Measurements from ENCODE around the gene CR1.
"Not testable (repeated sequence)": the region's sequence is repeated elsewhere in the genome, so short reads cannot be mapped to it uniquely, and the experiment has no call there.

DNA sequence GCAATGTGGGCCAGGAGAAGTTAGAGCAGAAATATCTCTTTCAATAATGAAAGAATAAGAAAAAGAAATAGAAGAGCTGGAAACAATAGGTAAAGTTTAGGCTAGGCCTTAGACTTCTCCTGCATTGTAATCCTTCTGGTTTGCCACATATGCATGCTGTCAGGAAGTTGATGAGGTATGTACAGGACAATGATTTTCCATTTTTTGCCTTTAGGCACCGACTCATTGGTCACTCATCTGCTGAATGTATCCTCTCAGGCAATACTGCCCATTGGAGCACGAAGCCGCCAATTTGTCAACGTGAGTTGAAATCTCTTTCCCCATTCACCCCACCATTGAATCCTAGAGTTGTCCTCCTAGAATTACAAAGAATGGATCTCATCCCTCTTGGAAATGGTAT, 79.4 kb downstream of the CR1 start:
- TF ChIP-seq TCF7 (CRISPR knock-in tag; IDR thresholded peaks at IDR 0.05; ENCODE audit: low read depth); ATF3 (CRISPR knock-in tag; conservative IDR thresholded peaks at IDR 0.05); RELA (CRISPR knock-in tag; IDR thresholded peaks at IDR 0.05; ENCODE audit: borderline replicate concordance); CREB1 (CRISPR knock-in tag; IDR thresholded peaks at IDR 0.05); ATF2 (CRISPR knock-in tag; IDR thresholded peaks at IDR 0.05; ENCODE audit: borderline replicate concordance, low read depth); NR2C2 (CRISPR knock-in tag; IDR thresholded peaks at IDR 0.05); ETV6 (CRISPR knock-in tag; IDR thresholded peaks at IDR 0.05): not testable (repeated sequence)
- TF ChIP-seq, protein P1, sequence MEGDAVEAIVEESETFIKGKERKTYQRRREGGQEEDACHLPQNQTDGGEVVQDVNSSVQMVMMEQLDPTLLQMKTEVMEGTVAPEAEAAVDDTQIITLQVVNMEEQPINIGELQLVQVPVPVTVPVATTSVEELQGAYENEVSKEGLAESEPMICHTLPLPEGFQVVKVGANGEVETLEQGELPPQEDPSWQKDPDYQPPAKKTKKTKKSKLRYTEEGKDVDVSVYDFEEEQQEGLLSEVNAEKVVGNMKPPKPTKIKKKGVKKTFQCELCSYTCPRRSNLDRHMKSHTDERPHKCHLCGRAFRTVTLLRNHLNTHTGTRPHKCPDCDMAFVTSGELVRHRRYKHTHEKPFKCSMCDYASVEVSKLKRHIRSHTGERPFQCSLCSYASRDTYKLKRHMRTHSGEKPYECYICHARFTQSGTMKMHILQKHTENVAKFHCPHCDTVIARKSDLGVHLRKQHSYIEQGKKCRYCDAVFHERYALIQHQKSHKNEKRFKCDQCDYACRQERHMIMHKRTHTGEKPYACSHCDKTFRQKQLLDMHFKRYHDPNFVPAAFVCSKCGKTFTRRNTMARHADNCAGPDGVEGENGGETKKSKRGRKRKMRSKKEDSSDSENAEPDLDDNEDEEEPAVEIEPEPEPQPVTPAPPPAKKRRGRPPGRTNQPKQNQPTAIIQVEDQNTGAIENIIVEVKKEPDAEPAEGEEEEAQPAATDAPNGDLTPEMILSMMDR (IDR thresholded peaks at IDR 0.05): not testable (repeated sequence)
- TF ChIP-seq, protein P2, sequence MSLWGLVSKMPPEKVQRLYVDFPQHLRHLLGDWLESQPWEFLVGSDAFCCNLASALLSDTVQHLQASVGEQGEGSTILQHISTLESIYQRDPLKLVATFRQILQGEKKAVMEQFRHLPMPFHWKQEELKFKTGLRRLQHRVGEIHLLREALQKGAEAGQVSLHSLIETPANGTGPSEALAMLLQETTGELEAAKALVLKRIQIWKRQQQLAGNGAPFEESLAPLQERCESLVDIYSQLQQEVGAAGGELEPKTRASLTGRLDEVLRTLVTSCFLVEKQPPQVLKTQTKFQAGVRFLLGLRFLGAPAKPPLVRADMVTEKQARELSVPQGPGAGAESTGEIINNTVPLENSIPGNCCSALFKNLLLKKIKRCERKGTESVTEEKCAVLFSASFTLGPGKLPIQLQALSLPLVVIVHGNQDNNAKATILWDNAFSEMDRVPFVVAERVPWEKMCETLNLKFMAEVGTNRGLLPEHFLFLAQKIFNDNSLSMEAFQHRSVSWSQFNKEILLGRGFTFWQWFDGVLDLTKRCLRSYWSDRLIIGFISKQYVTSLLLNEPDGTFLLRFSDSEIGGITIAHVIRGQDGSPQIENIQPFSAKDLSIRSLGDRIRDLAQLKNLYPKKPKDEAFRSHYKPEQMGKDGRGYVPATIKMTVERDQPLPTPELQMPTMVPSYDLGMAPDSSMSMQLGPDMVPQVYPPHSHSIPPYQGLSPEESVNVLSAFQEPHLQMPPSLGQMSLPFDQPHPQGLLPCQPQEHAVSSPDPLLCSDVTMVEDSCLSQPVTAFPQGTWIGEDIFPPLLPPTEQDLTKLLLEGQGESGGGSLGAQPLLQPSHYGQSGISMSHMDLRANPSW (CRISPR knock-in tag; conservative IDR thresholded peaks at IDR 0.05; ENCODE audit: low read depth): not testable (repeated sequence)

Measured in WTC11 (cell line).